Upper lobe of left lung (tissue), 6 donors: ENCODE data around the gene FAM8A1. TPM values are rescaled to one million over a fixed set of nuclear protein-coding genes. Genes with fewer than 3 reads are reported as not detected.

Experiments
- ATAC-seq, 2 donors: fragments of 200-7000 bp; cut with Tn5 transposase; one replicate each; pipeline ENCODE4 v1.9.1; 2022; ENCODE audit warnings: mild to moderate bottlenecking in 2 of 2, moderate library complexity in 2 of 2; ENCODE audit not compliant: low FRiP score in 2 of 2
- DNase-seq, 2 donors: peaks; one replicate each; pipeline ENCODE4 v3.0.0-alpha.2; 2019 to 2020
- H3K27ac ChIP-seq, 4 donors: fragments of 200-600 bp; sonication (generic); one replicate each; pipeline ENCODE4 v1.5.1; 2016 to 2019
- H3K27me3 ChIP-seq, 4 donors: fragments of 200-600 bp; sonication (generic); one replicate each; pipeline ENCODE4 v1.5.1; 2017 to 2019
- H3K36me3 ChIP-seq, 4 donors: fragments of 200-600 bp; sonication (generic); one replicate each; pipeline ENCODE4 v1.5.1; 2016 to 2019
- H3K4me1 ChIP-seq, 4 donors: fragments of 200-600 bp; sonication (generic); one replicate each; pipeline ENCODE4 v1.5.1; 2018 to 2019
- H3K4me3 ChIP-seq, 4 donors: fragments of 200-600 bp; sonication (generic); one replicate each; pipeline ENCODE4 v1.5.1; 2017 to 2019; ENCODE audit warnings: mild to moderate bottlenecking in 2 of 4, moderate library complexity in 1 of 4
- H3K9me3 ChIP-seq, 4 donors: fragments of 200-600 bp; sonication (generic); one replicate each; pipeline ENCODE4 v1.5.1; 2018 to 2019
- EP300 ChIP-seq, 4 donors: sonication (generic); formaldehyde crosslinking; IDR thresholded peaks; one replicate each; pipeline ENCODE4 v1.5.1; 2017; ENCODE audit warnings: antibody characterized with exemption in 4 of 4, control low read depth in 2 of 4
- POLR2A ChIP-seq, 4 donors: fragments of 450-650 bp; IDR thresholded peaks; one replicate each; pipeline ENCODE4 v1.5.1; 2016 to 2017; ENCODE audit warnings: antibody characterized with exemption in 4 of 4, mild to moderate bottlenecking in 2 of 4
- POLR2AphosphoS5 ChIP-seq, 2 donors: sonication (generic); formaldehyde crosslinking; IDR thresholded peaks; one replicate each; pipeline ENCODE4 v1.5.1; 2017; ENCODE audit warnings: antibody characterized with exemption in 2 of 2
- WGBS, 2 donors: methylation state at CpG; one replicate each; pipeline ENCODE4 v1.1.5; 2017 to 2018; 5-methylcytosine and 5-hydroxymethylcytosine counted together
- small RNA-seq, 4 donors: library from RNA; depleted of rRNA; stranded (forward); fragments of <200 nt; gene quantifications; one replicate each; pipeline ENCODE3, GENCODE V24; 2016
- total RNA-seq, 6 donors: library from RNA; depleted of rRNA in 4 of 6; stranded (reverse); fragments of >200 nt in 4 of 6; gene quantifications; one replicate each; pipeline versions ENCODE4 v1.1.0 to v1.2.1, GENCODE V29; 2016 to 2021
- TF ChIP-seq, protein P1 (sequence below), 6 experiments: fragments of 450-650 bp in 4 of 6; fragments of 200-600 bp in 2 of 6; sonication (generic) in 2 of 6; IDR thresholded peaks; one replicate each; pipeline ENCODE4 v1.5.1; 2016 to 2019; ENCODE audit warnings: antibody characterized with exemption in 6 of 6
- donor health status: DM: no; HTN: no; CAD: no; lungs with moderate emphysema.
- donor health status: DM: no; HTN: yes; CAD: no; lungs with severe emphysema.

FAM8A1 gene
- total RNA-seq, 6 donors from 2014 or later = 10.5 to 46.1 (median 24.7) TPM

DNA sequence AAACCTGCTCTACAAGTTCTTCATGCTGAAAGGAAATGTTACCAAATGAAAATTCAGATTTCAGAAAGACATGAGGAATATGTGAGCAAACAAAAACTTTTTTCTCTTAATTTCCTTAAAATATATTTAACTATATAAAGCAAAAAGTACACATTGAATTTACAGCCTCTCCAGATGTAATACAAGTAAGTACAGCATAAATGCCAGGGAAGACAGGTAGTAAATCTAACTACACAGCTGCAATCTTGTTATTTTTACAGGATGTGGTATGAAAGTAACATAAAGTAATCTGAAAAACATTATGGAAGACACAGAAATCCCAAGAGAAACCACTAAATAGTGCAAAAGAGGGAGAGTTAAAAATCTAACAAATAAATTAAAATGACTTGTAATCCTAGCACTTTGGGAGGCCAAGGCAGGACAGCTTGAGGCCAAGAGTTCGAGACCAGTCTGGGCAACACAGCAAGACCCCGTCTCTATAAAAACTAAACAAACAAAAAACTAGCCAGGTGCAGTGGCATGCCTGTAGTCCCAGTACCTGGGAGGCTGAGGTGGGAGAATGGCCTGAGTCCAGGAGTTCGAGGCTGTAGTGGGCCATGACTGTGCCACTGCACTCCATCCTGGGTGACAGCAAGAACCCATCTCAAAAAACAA, 50.7 kb downstream of the FAM8A1 start:
- Histone ChIP-seq H3K27me3 (no peaks in the 10 kb centered on the region), H3K4me3 (no peak overlapping the region), H3K9me3 (no peaks in the 10 kb centered on the region), H3K36me3 (peaks cover 4 to 81% (median 26%) of the 10 kb centered on the region in 4 donors), H3K4me1 (peaks cover 0 to 4% (median 0%) of the 10 kb centered on the region in 4 donors), H3K27ac (no peak overlapping the region)
- no peak for TF ChIP-seq POLR2AphosphoS5 (IDR thresholded peaks at IDR 0.05)
- TF ChIP-seq POLR2A (IDR thresholded peaks at IDR 0.05) = no peak
- TF ChIP-seq, protein P1, sequence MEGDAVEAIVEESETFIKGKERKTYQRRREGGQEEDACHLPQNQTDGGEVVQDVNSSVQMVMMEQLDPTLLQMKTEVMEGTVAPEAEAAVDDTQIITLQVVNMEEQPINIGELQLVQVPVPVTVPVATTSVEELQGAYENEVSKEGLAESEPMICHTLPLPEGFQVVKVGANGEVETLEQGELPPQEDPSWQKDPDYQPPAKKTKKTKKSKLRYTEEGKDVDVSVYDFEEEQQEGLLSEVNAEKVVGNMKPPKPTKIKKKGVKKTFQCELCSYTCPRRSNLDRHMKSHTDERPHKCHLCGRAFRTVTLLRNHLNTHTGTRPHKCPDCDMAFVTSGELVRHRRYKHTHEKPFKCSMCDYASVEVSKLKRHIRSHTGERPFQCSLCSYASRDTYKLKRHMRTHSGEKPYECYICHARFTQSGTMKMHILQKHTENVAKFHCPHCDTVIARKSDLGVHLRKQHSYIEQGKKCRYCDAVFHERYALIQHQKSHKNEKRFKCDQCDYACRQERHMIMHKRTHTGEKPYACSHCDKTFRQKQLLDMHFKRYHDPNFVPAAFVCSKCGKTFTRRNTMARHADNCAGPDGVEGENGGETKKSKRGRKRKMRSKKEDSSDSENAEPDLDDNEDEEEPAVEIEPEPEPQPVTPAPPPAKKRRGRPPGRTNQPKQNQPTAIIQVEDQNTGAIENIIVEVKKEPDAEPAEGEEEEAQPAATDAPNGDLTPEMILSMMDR (IDR thresholded peaks at IDR 0.05) = no peak
- no peak for TF ChIP-seq EP300 (IDR thresholded peaks at IDR 0.05)
- DNase-seq (no peak), ATAC-seq (no peak)
- WGBS, 2 donors = 87 to 92% methylated on average over 3 of the region's 3 CpGs

DNA sequence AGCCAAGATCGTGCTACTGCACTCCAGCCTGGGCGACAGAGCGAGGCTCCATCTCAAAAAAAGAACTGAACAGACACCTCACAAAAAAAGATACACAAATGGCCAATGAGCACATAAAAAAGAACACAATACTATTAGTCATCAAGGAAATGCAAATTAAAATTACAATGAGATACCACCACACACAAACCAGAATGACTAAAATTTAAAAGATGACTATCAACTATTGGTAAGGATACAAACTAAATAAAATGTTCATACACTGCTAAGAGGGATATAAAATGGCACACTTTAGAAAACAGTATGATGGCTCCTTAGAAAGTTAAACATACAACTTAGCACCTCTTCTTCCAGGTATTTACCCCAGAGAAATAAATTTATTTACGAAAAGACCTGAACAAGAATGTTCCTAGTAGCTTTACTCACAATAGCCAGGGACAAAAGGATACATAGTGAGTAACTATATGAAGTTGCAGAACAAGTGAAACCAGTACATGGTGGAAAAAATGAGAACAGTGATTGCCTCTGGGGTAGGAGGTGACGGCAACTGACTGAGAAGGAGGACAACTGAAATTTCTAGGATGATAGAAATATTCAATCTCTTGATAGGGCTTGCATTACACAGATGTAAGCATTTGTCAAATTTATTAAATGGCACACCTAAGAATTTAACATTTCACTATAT, 53.2 kb downstream of the FAM8A1 start:
- 75 to 77% methylated on average over 5 of the region's 5 CpGs for WGBS, 2 donors
- no peak for ATAC-seq
- no peak for TF ChIP-seq EP300 (IDR thresholded peaks at IDR 0.05)
- TF ChIP-seq POLR2A (IDR thresholded peaks at IDR 0.05) = no peak
- TF ChIP-seq, protein P1 (IDR thresholded peaks at IDR 0.05) = no peak
- no peak for TF ChIP-seq POLR2AphosphoS5 (IDR thresholded peaks at IDR 0.05)

DNA sequence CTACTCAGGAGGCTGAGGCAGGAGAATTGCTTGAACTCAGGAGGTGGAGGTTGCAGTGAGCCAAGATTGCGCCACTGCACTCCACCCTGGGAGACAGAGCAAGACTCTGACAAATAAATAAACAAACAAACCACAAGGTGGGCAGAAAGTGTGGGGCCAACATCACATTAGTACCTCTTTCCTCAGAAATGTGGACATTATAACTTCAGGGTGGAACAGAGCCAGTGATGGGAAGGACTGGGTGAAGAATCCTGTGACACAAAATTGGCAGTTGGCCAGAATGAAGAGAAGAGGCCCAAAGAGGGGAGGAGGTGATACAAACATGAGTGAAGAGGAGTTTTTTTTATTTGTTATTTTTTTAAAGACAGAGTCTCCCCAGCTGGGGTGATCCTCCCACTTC, 56.0 kb downstream of the FAM8A1 start:
- ATAC-seq = no peak
- peaks cover 5 to 76% (median 15%) of the 10 kb centered on the region in 4 donors for H3K36me3 ChIP-seq

More for the DNA sequence above, 53.2 kb downstream of the FAM8A1 start:
- no peak for DNase-seq
- Histone ChIP-seq H3K36me3 (peaks cover 0 to 75% (median 10%) of the 10 kb centered on the region in 4 donors), H3K27me3 (no peaks in the 10 kb centered on the region), H3K9me3 (no peaks in the 10 kb centered on the region), H3K4me1 (peaks cover 0 to 4% (median 0%) of the 10 kb centered on the region in 4 donors), H3K27ac (no peak overlapping the region), H3K4me3 (no peak overlapping the region)

DNA sequence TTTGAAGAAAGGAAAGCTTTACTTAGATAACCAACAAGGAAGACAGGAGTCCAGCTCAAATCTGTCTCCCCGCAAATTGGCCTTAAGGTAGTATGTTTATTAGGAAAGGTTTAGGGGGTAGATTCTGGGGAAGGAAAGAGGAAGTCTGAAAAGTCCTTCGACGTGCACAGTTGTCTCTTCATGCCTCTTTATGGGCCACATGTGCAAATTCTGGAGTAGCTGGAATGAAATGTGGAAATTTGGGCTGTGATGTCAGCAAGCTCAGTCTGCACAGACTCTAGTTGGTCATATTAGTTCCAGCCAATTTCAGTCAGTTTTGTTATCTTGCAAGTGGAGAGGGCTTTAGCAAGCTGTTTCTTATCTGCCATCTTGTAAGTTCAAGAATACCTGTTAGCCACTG, 56.5 kb downstream of the FAM8A1 start:
- Histone ChIP-seq H3K4me3 (no peak overlapping the region), H3K27me3 (no peaks in the 10 kb centered on the region), H3K9me3 (no peaks in the 10 kb centered on the region), H3K4me1 (no peaks in the 10 kb centered on the region), H3K36me3 (peaks cover 8 to 76% (median 20%) of the 10 kb centered on the region in 4 donors), H3K27ac (no peak overlapping the region)
- ATAC-seq (no peak), DNase-seq (no peak)
- TF ChIP-seq POLR2A (IDR thresholded peaks at IDR 0.05) = no peak
- 56 to 87% methylated on average over 2 to 3 of the region's 3 CpGs for WGBS, 2 donors

More for the DNA sequence above, 56.0 kb downstream of the FAM8A1 start:
- H3K27ac ChIP-seq = no peak overlapping the region
- no peaks in the 10 kb centered on the region for H3K27me3 ChIP-seq
- H3K4me1 ChIP-seq = no peaks in the 10 kb centered on the region
- 93 to 100% methylated on average over 1 of the region's 1 CpG for WGBS, 2 donors
- TF ChIP-seq, protein P1 (IDR thresholded peaks at IDR 0.05) = no peak
- TF ChIP-seq POLR2AphosphoS5 (IDR thresholded peaks at IDR 0.05) = no peak
- TF ChIP-seq EP300 (IDR thresholded peaks at IDR 0.05) = no peak
- no peak for TF ChIP-seq POLR2A (IDR thresholded peaks at IDR 0.05)
- H3K9me3 ChIP-seq = no peaks in the 10 kb centered on the region
- H3K4me3 ChIP-seq = no peak overlapping the region
- DNase-seq = no peak

Small RNAs within 50 kb of the gene (small RNA-seq; reads per million reads assigned to genes)
- 0 reads per million in 4 donors for gene RNU6-190P
- gene SUMO2P13 = 0 reads per million in 4 donors

Other genes starting within 250 kb of the FAM8A1 start
- 1 to 10 TPM in 5 of 6 donors, under 1 TPM in 1; 0.55 to 6.5 (median 4.3) TPM for gene CAP2, start 206.7 kb upstream of the FAM8A1 start, total RNA-seq
- 10 to 100 TPM; 16.9 to 43.8 (median 29.0) TPM for gene NUP153, start 106.6 kb downstream of the FAM8A1 start, total RNA-seq